Mucosa of stomach (tissue), 1 donor: ENCODE data around the gene AGTPBP1.

ENCODE experiments used
- H3K27me3 ChIP-seq: one replicate; pipeline ENCODE4 v1.7.0; 2013; ENCODE audit warnings: mild to moderate bottlenecking, low read length; ENCODE audit not compliant: control insufficient read depth, insufficient read depth
- H3K36me3 ChIP-seq: one replicate; pipeline ENCODE4 v1.7.0; 2013; ENCODE audit warnings: low read length; ENCODE audit not compliant: control insufficient read depth, insufficient read depth
- H3K4me1 ChIP-seq: one replicate; pipeline ENCODE4 v1.7.0; 2013; ENCODE audit warnings: mild to moderate bottlenecking, low read length; ENCODE audit not compliant: control insufficient read depth, insufficient read depth
- H3K4me3 ChIP-seq: one replicate; pipeline ENCODE4 v1.7.0; 2013; ENCODE audit warnings: low read length
- H3K9ac ChIP-seq: one replicate; pipeline ENCODE4 v1.7.0; 2013; ENCODE audit warnings: mild to moderate bottlenecking, low read length, moderate library complexity
- H3K9me3 ChIP-seq: one replicate; pipeline ENCODE4 v1.7.0; 2013; ENCODE audit warnings: mild to moderate bottlenecking, low read length, moderate library complexity; ENCODE audit not compliant: control insufficient read depth
- donor health status: Pancreatic carcinoma.

The AGTPBP1 gene

GRCh38 chr9:85715587-85715986, 26.2 kb downstream of the AGTPBP1 start:
- Histone ChIP-seq H3K36me3 (no peaks in the 10 kb centered on the region), H3K9me3 (no peaks in the 10 kb centered on the region), H3K4me3 (no peak overlapping the region), H3K27me3 (no peaks in the 10 kb centered on the region), H3K9ac (no peak overlapping the region), H3K4me1 (no peaks in the 10 kb centered on the region)

- no peaks in the 10 kb centered on the region for H3K27me3 ChIP-seq
- H3K36me3 ChIP-seq, result no peaks in the 10 kb centered on the region
- H3K4me3 ChIP-seq, result no peak overlapping the region
- no peaks in the 10 kb centered on the region for H3K4me1 ChIP-seq
- H3K9me3 ChIP-seq, result no peaks in the 10 kb centered on the region
- no peak overlapping the region for H3K9ac ChIP-seq
Observed at GRCh38 chr9:85713897-85714296, 27.9 kb downstream of the AGTPBP1 start.

- H3K4me3 ChIP-seq, result no peak overlapping the region
- H3K4me1 ChIP-seq, result no peaks in the 10 kb centered on the region
- H3K9me3 ChIP-seq, result no peaks in the 10 kb centered on the region
- H3K36me3 ChIP-seq, result no peaks in the 10 kb centered on the region
- no peak overlapping the region for H3K9ac ChIP-seq
- no peaks in the 10 kb centered on the region for H3K27me3 ChIP-seq
Observed at GRCh38 chr9:85704744-85705143, 37.0 kb downstream of the AGTPBP1 start.

GRCh38 chr9:85703398-85703797, 38.4 kb downstream of the AGTPBP1 start:
- H3K4me3 ChIP-seq, result no peak overlapping the region
- no peaks in the 10 kb centered on the region for H3K9me3 ChIP-seq
- H3K9ac ChIP-seq, result no peak overlapping the region
- H3K4me1 ChIP-seq, result no peaks in the 10 kb centered on the region
- no peaks in the 10 kb centered on the region for H3K27me3 ChIP-seq
- no peaks in the 10 kb centered on the region for H3K36me3 ChIP-seq

- Histone ChIP-seq H3K9me3 (no peaks in the 10 kb centered on the region), H3K36me3 (no peaks in the 10 kb centered on the region), H3K9ac (no peak overlapping the region), H3K4me3 (no peak overlapping the region), H3K27me3 (no peaks in the 10 kb centered on the region), H3K4me1 (no peaks in the 10 kb centered on the region)
Observed at GRCh38 chr9:85702726-85703289, 38.9 kb downstream of the AGTPBP1 start.

- H3K9ac ChIP-seq, result no peak overlapping the region
- H3K4me3 ChIP-seq, result no peak overlapping the region
- no peaks in the 10 kb centered on the region for H3K9me3 ChIP-seq
- no peaks in the 10 kb centered on the region for H3K36me3 ChIP-seq
- no peaks in the 10 kb centered on the region for H3K4me1 ChIP-seq
- no peaks in the 10 kb centered on the region for H3K27me3 ChIP-seq
Observed at GRCh38 chr9:85702191-85702590, 39.6 kb downstream of the AGTPBP1 start.

- Histone ChIP-seq H3K9me3 (no peaks in the 10 kb centered on the region), H3K4me1 (no peaks in the 10 kb centered on the region), H3K27me3 (no peaks in the 10 kb centered on the region), H3K4me3 (no peak overlapping the region), H3K9ac (no peak overlapping the region), H3K36me3 (no peaks in the 10 kb centered on the region)
Observed at GRCh38 chr9:85700330-85700729, 41.4 kb downstream of the AGTPBP1 start.

GRCh38 chr9:85688361-85688760, 53.4 kb downstream of the AGTPBP1 start:
- no peaks in the 10 kb centered on the region for H3K4me1 ChIP-seq
- no peak overlapping the region for H3K9ac ChIP-seq
- no peaks in the 10 kb centered on the region for H3K9me3 ChIP-seq
- no peaks in the 10 kb centered on the region for H3K27me3 ChIP-seq
- no peaks in the 10 kb centered on the region for H3K36me3 ChIP-seq
- H3K4me3 ChIP-seq, result no peak overlapping the region

GRCh38 chr9:85685081-85685480, 56.7 kb downstream of the AGTPBP1 start:
- Histone ChIP-seq H3K4me3 (no peak overlapping the region), H3K36me3 (no peaks in the 10 kb centered on the region), H3K9ac (no peak overlapping the region), H3K27me3 (no peaks in the 10 kb centered on the region), H3K9me3 (no peaks in the 10 kb centered on the region), H3K4me1 (no peaks in the 10 kb centered on the region)

GRCh38 chr9:85676790-85677189, 65.0 kb downstream of the AGTPBP1 start:
- no peaks in the 10 kb centered on the region for H3K4me1 ChIP-seq
- no peak overlapping the region for H3K9ac ChIP-seq
- H3K36me3 ChIP-seq, result no peaks in the 10 kb centered on the region
- H3K27me3 ChIP-seq, result no peaks in the 10 kb centered on the region
- no peaks in the 10 kb centered on the region for H3K9me3 ChIP-seq
- H3K4me3 ChIP-seq, result no peak overlapping the region

- no peaks in the 10 kb centered on the region for H3K27me3 ChIP-seq
- H3K9ac ChIP-seq, result no peak overlapping the region
- H3K4me1 ChIP-seq, result no peaks in the 10 kb centered on the region
- no peak overlapping the region for H3K4me3 ChIP-seq
- no peaks in the 10 kb centered on the region for H3K36me3 ChIP-seq
- H3K9me3 ChIP-seq, result no peaks in the 10 kb centered on the region
Observed at GRCh38 chr9:85667374-85667773, 74.4 kb downstream of the AGTPBP1 start.

- no peaks in the 10 kb centered on the region for H3K9me3 ChIP-seq
- H3K36me3 ChIP-seq, result no peaks in the 10 kb centered on the region
- no peak overlapping the region for H3K9ac ChIP-seq
- no peak overlapping the region for H3K4me3 ChIP-seq
- H3K27me3 ChIP-seq, result no peaks in the 10 kb centered on the region
- H3K4me1 ChIP-seq, result no peaks in the 10 kb centered on the region
Observed at GRCh38 chr9:85666086-85666485, 75.7 kb downstream of the AGTPBP1 start.

- no peaks in the 10 kb centered on the region for H3K36me3 ChIP-seq
- no peak overlapping the region for H3K9ac ChIP-seq
- H3K4me3 ChIP-seq, result no peak overlapping the region
- H3K27me3 ChIP-seq, result no peaks in the 10 kb centered on the region
- no peaks in the 10 kb centered on the region for H3K9me3 ChIP-seq
- H3K4me1 ChIP-seq, result no peaks in the 10 kb centered on the region
Observed at GRCh38 chr9:85662573-85662972, 79.2 kb downstream of the AGTPBP1 start.
